MM.1S (cell line): ENCODE measurements around the gene BICDL1.

Source experiments
- DNase-seq: peaks from one replicate; pipeline ENCODE4 v3.0.0-alpha.2; 2015
- H2AFZ ChIP-seq: fragments of 300-600 bp; sonication (generic); 2 replicates; pipeline ENCODE4 v1.6.0; 2016; ENCODE audit warnings: antibody characterized with exemption, low read length
- H3F3A ChIP-seq: fragments of 300-600 bp; sonication (generic); 2 replicates; pipeline ENCODE4 v1.6.1; 2016; ENCODE audit warnings: mild to moderate bottlenecking, antibody characterized with exemption, low read length, moderate library complexity, mixed read lengths; ENCODE audit not compliant: insufficient read depth
- H3K27ac ChIP-seq: fragments of 300-600 bp; sonication (generic); 2 replicates; pipeline ENCODE4 v1.5.1; 2016; ENCODE audit warnings: mild to moderate bottlenecking, low read length
- H3K27me3 ChIP-seq: fragments of 300-600 bp; sonication (generic); replicated peaks from 2 replicates; pipeline ENCODE4 v1.6.0; 2016; ENCODE audit warnings: low read length; ENCODE audit not compliant: insufficient read depth
- H3K36me3 ChIP-seq: fragments of 300-600 bp; sonication (generic); replicated peaks from 2 replicates; pipeline ENCODE4 v1.6.1; 2016; ENCODE audit warnings: mild to moderate bottlenecking, low read length, mixed read lengths; ENCODE audit not compliant: insufficient read depth
- H3K4me1 ChIP-seq: fragments of 300-600 bp; sonication (generic); 2 replicates; pipeline ENCODE4 v1.6.1; 2016; ENCODE audit warnings: low read length, mixed read lengths
- H3K4me2 ChIP-seq: fragments of 300-600 bp; sonication (generic); 2 replicates; pipeline ENCODE4 v1.6.0; 2016; ENCODE audit warnings: low read depth, low read length
- H3K4me3 ChIP-seq: fragments of 300-600 bp; sonication (generic); 2 replicates; pipeline ENCODE4 v1.5.1; 2016; ENCODE audit warnings: low read length, mixed read lengths
- H3K79me2 ChIP-seq: fragments of 300-600 bp; sonication (generic); 2 replicates; pipeline ENCODE4 v1.6.1; 2016; ENCODE audit warnings: mixed run types, low read length, mixed read lengths
- H3K9ac ChIP-seq: fragments of 300-600 bp; sonication (generic); 2 replicates; pipeline ENCODE4 v1.6.1; 2016; ENCODE audit warnings: low read length, mixed read lengths
- H3K9me2 ChIP-seq: fragments of 300-600 bp; sonication (generic); replicated peaks from 2 replicates; pipeline ENCODE4 v1.6.1; 2016; ENCODE audit warnings: mild to moderate bottlenecking, low read length, mixed read lengths; ENCODE audit not compliant: insufficient read depth
- H3K9me3 ChIP-seq: fragments of 300-600 bp; sonication (generic); replicated peaks from 2 replicates; pipeline ENCODE4 v1.6.1; 2016; ENCODE audit warnings: mild to moderate bottlenecking, low read length, mixed read lengths; ENCODE audit not compliant: insufficient read depth
- H4K20me1 ChIP-seq: fragments of 300-600 bp; sonication (generic); 2 replicates; pipeline ENCODE4 v1.6.1; 2016; ENCODE audit warnings: mild to moderate bottlenecking, low read length, moderate library complexity, mixed read lengths; ENCODE audit not compliant: insufficient read depth
- EZH2 ChIP-seq: fragments of 300-600 bp; sonication (generic); optimal IDR thresholded peaks from 2 replicates; pipeline ENCODE3; 2017; ENCODE audit warnings: low read depth, mild to moderate bottlenecking, antibody characterized with exemption, low read length, mixed read lengths
- EZH2phosphoT487 ChIP-seq: fragments of 300-600 bp; sonication (generic); IDR thresholded peaks from 2 replicates; pipeline ENCODE4 v1.6.1; 2018; ENCODE audit warnings: antibody characterized with exemption, low read length
- TF ChIP-seq, protein P1 (sequence below): fragments of 300-600 bp; sonication (generic); IDR thresholded peaks from 2 replicates; pipeline ENCODE4 v1.5.1; 2016; ENCODE audit warnings: antibody characterized with exemption, low read length, mixed read lengths

The BICDL1 gene

DNA sequence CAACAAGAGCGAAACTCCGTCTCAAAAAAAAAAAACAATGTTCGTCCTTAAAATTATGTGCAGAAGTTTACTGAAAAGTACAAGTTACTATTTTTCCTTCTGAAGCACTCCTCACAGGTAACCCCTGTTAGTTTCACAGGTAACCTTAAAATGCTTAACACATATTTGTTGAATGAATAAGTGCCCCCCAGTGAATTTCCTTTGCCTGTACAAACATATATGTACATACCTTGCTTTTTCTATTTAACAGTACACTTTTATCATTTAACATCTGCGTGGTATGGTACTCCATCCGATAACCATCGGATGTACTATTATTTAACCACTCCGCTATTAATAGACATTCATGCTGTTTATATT lies 128.9 kb downstream of the BICDL1 start:
- no peak overlapping the region for H2AFZ ChIP-seq
- DNase-seq: no peak
- no peaks in the 10 kb centered on the region for H3K9me2 ChIP-seq
- peak overlapping the region; percentile 81 for H3K4me2 ChIP-seq
- H3K79me2 ChIP-seq: peaks cover 43% of the 10 kb centered on the region
- peak overlapping the region; percentile 85; the same call in 1 of the 2 replicates for H3K9ac ChIP-seq
- no peaks in the 10 kb centered on the region for H3K9me3 ChIP-seq
- H3K36me3 ChIP-seq: no peaks in the 10 kb centered on the region
- peak overlapping the region; percentile 95; the same call in 1 of the 2 replicates for H3K27ac ChIP-seq
- peak overlapping the region; percentile 72 for H3K4me3 ChIP-seq
- no peaks in the 10 kb centered on the region for H3K27me3 ChIP-seq
- H4K20me1 ChIP-seq: no peaks in the 10 kb centered on the region
- TF ChIP-seq, protein P1, sequence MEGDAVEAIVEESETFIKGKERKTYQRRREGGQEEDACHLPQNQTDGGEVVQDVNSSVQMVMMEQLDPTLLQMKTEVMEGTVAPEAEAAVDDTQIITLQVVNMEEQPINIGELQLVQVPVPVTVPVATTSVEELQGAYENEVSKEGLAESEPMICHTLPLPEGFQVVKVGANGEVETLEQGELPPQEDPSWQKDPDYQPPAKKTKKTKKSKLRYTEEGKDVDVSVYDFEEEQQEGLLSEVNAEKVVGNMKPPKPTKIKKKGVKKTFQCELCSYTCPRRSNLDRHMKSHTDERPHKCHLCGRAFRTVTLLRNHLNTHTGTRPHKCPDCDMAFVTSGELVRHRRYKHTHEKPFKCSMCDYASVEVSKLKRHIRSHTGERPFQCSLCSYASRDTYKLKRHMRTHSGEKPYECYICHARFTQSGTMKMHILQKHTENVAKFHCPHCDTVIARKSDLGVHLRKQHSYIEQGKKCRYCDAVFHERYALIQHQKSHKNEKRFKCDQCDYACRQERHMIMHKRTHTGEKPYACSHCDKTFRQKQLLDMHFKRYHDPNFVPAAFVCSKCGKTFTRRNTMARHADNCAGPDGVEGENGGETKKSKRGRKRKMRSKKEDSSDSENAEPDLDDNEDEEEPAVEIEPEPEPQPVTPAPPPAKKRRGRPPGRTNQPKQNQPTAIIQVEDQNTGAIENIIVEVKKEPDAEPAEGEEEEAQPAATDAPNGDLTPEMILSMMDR: no peak
- TF ChIP-seq EZH2phosphoT487 (no peak), EZH2 (no peak)
- peaks cover 35% of the 10 kb centered on the region for H3F3A ChIP-seq
- H3K4me1 ChIP-seq: peaks cover 33% of the 10 kb centered on the region

- no peaks in the 10 kb centered on the region for H3K9me2 ChIP-seq
- peaks cover 37% of the 10 kb centered on the region for H3K79me2 ChIP-seq
- H3K27ac ChIP-seq: peak overlapping the region; percentile 95; the same call in 1 of the 2 replicates
- peak overlapping the region; percentile 72 for H3K4me3 ChIP-seq
- H3K9me3 ChIP-seq: no peaks in the 10 kb centered on the region
- peak overlapping the region; percentile 85; the same call in 1 of the 2 replicates for H3K9ac ChIP-seq
- peak overlapping the region; percentile 81 for H3K4me2 ChIP-seq
- H3F3A ChIP-seq: peaks cover 37% of the 10 kb centered on the region
- H3K27me3 ChIP-seq: no peaks in the 10 kb centered on the region
- H2AFZ ChIP-seq: no peak overlapping the region
- DNase-seq: no peak
- TF ChIP-seq EZH2phosphoT487 (no peak), EZH2 (no peak)
- no peaks in the 10 kb centered on the region for H3K36me3 ChIP-seq
- peaks cover 36% of the 10 kb centered on the region for H3K4me1 ChIP-seq
- H4K20me1 ChIP-seq: no peaks in the 10 kb centered on the region
These were observed 129.5 kb downstream of the BICDL1 start for GRCh38 chr12:120118321-120119061.

DNA sequence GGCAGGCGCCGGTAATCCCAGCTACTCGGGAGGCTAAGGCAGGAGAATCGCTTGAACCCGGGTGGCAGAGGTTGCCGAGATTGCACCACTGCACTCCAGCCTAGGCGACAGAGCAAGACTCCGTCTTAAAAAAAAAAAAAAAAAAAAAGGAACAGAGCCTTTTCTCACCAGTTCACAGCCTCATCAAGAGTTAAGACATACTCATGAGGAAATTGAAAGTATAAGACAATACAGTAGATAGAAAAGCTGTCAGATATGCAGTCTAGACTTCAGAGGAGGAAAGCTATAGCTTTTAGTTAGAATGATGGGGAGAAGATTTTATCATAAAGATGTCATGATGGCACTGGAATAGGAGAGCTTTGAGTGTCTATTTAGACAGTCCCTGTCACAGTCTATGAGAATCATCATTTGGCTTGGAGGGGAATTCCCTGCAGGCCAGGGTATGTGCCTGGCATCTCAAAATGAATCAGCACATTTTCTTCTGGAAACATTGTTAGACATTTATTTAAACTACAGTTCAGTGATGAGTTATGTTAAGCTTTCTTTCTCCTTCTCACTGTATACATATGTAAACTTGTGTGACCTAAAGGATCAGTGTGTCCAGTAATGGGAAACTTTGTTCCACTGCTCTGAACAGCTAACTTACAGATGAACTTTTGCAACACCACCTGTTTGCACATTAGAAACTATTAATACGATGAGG lies 130.4 kb downstream of the BICDL1 start:
- no peaks in the 10 kb centered on the region for H4K20me1 ChIP-seq
- TF ChIP-seq, protein P1: no peak
- no peak for TF ChIP-seq EZH2
- TF ChIP-seq EZH2phosphoT487: no peak
- H3F3A ChIP-seq: peaks cover 46% of the 10 kb centered on the region
- H2AFZ ChIP-seq: no peak overlapping the region
- H3K36me3 ChIP-seq: no peaks in the 10 kb centered on the region
- no peaks in the 10 kb centered on the region for H3K9me2 ChIP-seq
- peak; percentile 36 for DNase-seq
- peaks cover 41% of the 10 kb centered on the region for H3K4me1 ChIP-seq
- H3K9me3 ChIP-seq: no peaks in the 10 kb centered on the region
- no peak overlapping the region for H3K4me3 ChIP-seq
- peak overlapping the region; percentile 95; the same call in 1 of the 2 replicates for H3K27ac ChIP-seq
- peaks cover 28% of the 10 kb centered on the region for H3K79me2 ChIP-seq
- H3K4me2 ChIP-seq: peak overlapping the region; percentile 81; the same call in 1 of the 2 replicates
- H3K27me3 ChIP-seq: no peaks in the 10 kb centered on the region
- no peak overlapping the region for H3K9ac ChIP-seq
